HG03432 (cell line): ENCODE results near the gene PNLIP.

Experiments
- ATAC-seq: cut with Tn5 transposase; IDR thresholded peaks from one replicate; pipeline ENCODE4 v1.9.1; 2021; ENCODE audit warnings: mild to moderate bottlenecking, moderate library complexity; ENCODE audit not compliant: unreplicated experiment

The PNLIP gene

DNA sequence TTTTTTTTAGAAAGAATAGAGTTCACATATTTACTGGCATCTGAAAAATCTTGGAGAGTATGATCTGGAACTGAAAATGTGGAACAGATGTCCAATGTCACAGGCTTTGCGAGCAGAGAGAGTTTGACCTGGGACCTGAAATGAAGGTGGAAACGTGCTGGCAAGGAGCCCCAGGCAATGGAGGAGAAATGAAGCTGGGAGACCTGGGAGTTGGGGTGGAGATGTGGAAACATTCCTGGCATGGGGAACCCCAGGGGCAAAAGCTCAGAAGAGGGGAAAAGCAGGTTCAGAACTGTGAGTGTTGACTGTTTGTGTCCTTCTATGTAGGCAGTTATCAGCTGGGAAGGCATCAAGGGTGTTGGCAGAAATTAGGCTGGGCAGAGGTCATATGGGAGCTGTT, 67.7 kb downstream of the PNLIP start:
- ATAC-seq, result no peak

DNA sequence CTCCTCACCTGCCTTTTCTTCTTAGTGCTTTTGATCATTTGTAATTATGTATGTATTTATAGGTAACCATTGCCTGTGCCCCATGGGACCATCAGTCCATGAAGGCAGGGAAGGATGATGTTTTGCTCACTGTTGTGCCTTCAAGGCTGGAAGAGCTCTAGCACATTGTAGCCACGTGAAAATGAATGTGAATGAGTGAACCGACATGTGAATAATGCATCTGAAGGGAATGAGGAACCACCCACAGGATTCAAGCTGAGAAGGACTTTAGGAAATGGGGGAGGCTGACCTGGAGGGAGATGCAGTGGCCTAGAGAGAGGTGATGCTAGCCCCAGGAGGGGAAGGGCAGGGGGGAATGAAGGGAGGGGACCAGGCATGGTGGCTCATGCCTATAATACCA, 69.1 kb downstream of the PNLIP start:
- ATAC-seq, result no peak

DNA sequence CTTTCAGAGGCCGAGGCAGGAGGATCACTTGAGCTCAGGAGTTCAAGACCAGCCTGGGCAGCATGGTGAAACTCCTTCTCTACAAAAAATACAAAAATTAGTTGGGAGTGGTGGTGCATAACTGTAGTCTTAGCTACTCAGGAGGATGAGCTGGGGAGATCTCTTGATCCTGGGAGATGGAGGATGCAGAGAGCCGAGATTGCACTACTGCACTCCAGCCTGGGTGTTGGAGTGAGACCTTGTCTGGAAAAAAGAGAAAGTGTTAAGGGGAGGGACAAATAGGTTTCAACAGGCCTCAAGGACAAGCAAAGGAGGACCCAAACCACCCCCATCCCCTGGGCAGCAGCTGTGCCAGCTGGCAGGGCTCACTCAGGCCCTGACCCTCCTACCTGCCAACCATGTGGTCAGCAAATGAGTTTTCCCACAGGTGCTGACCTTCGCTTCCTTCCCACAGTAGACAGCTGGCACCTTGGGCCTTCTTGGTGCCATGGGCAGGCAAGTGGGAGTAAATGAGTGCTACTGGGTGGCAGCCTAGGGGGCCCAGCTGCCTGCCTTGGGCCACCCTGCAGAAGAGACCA, 69.6 kb downstream of the PNLIP start:
- ATAC-seq, result no peak
